GM23338 (cell line): Measurements from ENCODE around the gene SETD1A.

Source experiments
- POLR2AphosphoS5 ChIP-seq: IDR thresholded peaks from 2 replicates; pipeline ENCODE4 v1.6.1; 2016; ENCODE audit warnings: antibody characterized with exemption, low read depth
- TF ChIP-seq, protein P1 (sequence below), 2 experiments: fragments of 200-600 bp in 1 of 2; sonication (generic) in 1 of 2; conservative IDR thresholded peaks; 2 replicates each; pipeline versions ENCODE4 v1.5.1 to v1.6.1; 2016 to 2017; ENCODE audit warnings: antibody characterized with exemption in 2 of 2, low read depth in 2 of 2, mild to moderate bottlenecking in 2 of 2, moderate library complexity in 1 of 2
- TF ChIP-seq, protein P2 (sequence below): IDR thresholded peaks from 2 replicates; pipeline ENCODE4 v1.6.1; 2016; ENCODE audit warnings: antibody characterized with exemption

DNA sequence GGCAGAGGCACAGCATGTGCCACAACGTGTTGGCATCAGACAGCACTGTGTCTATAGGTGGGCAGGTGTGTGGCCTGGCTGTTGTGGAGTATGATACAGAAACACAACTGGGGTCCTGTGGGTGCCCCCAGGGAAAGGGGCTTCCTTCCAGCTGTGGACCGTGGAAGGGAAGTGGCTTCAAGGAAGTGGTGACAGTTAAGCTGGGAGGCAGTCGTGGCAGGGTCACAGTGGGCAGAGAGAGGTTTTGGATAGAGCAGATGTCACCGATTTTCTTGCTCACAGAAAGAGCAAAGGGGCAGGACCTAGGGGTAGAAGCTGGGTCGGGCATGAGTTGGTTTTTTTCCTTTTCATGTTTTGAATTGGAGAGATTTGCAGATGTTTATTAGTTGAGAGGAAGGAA lies 19.9 kb upstream of the SETD1A start:
- TF ChIP-seq, protein P1, sequence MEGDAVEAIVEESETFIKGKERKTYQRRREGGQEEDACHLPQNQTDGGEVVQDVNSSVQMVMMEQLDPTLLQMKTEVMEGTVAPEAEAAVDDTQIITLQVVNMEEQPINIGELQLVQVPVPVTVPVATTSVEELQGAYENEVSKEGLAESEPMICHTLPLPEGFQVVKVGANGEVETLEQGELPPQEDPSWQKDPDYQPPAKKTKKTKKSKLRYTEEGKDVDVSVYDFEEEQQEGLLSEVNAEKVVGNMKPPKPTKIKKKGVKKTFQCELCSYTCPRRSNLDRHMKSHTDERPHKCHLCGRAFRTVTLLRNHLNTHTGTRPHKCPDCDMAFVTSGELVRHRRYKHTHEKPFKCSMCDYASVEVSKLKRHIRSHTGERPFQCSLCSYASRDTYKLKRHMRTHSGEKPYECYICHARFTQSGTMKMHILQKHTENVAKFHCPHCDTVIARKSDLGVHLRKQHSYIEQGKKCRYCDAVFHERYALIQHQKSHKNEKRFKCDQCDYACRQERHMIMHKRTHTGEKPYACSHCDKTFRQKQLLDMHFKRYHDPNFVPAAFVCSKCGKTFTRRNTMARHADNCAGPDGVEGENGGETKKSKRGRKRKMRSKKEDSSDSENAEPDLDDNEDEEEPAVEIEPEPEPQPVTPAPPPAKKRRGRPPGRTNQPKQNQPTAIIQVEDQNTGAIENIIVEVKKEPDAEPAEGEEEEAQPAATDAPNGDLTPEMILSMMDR (conservative IDR thresholded peaks at IDR 0.05; ENCODE audit: low read depth in 2 of 2), result no peak
- no peak for TF ChIP-seq POLR2AphosphoS5
- TF ChIP-seq, protein P2, sequence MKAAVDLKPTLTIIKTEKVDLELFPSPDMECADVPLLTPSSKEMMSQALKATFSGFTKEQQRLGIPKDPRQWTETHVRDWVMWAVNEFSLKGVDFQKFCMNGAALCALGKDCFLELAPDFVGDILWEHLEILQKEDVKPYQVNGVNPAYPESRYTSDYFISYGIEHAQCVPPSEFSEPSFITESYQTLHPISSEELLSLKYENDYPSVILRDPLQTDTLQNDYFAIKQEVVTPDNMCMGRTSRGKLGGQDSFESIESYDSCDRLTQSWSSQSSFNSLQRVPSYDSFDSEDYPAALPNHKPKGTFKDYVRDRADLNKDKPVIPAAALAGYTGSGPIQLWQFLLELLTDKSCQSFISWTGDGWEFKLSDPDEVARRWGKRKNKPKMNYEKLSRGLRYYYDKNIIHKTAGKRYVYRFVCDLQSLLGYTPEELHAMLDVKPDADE, result no peak
